Liver (tissue), 9 donors: ENCODE results near the gene BMS1. TPM values are rescaled to one million over a fixed set of nuclear protein-coding genes. Genes with fewer than 3 reads are reported as not detected.

Experiments used
- DNase-seq: peaks from one replicate; pipeline ENCODE4 v3.0.0-alpha.2; 2017; ENCODE audit warnings: low spot score
- H3K27ac ChIP-seq, 2 donors: one replicate each; pipeline ENCODE4 v1.7.0; 2013; ENCODE audit warnings: inconsistent platforms in 2 of 2, low read length in 2 of 2, control low read depth in 1 of 2, low read depth in 1 of 2, mild to moderate bottlenecking in 1 of 2
- H3K27me3 ChIP-seq, 4 donors: one replicate each; pipeline versions ENCODE4 v1.6.1 to v1.7.0; 2013; ENCODE audit warnings: low read length in 3 of 4, inconsistent platforms in 1 of 4, mild to moderate bottlenecking in 1 of 4, moderate library complexity in 1 of 4; ENCODE audit not compliant: control insufficient read depth in 4 of 4, insufficient read depth in 4 of 4
- H3K36me3 ChIP-seq, 4 donors: one replicate each; pipeline versions ENCODE4 v1.6.1 to v1.7.0; 2013; ENCODE audit warnings: low read length in 3 of 4, mild to moderate bottlenecking in 3 of 4, low read depth in 1 of 4, moderate library complexity in 1 of 4; ENCODE audit not compliant: control insufficient read depth in 4 of 4, insufficient read depth in 3 of 4
- H3K4me1 ChIP-seq, 4 donors: one replicate each; pipeline versions ENCODE4 v1.6.1 to v1.7.0; 2013; ENCODE audit warnings: low read length in 3 of 4, mild to moderate bottlenecking in 3 of 4, moderate library complexity in 1 of 4; ENCODE audit not compliant: control insufficient read depth in 4 of 4, insufficient read depth in 4 of 4
- H3K4me3 ChIP-seq, 3 donors: one replicate each; pipeline versions ENCODE4 v1.6.1 to v1.7.0; 2013; ENCODE audit warnings: low read length in 3 of 3, control low read depth in 1 of 3, low read depth in 1 of 3, mild to moderate bottlenecking in 1 of 3
- H3K9ac ChIP-seq, 2 donors: one replicate each; pipeline ENCODE4 v1.7.0; 2013; ENCODE audit warnings: low read length in 2 of 2, mild to moderate bottlenecking in 2 of 2, moderate library complexity in 2 of 2, control low read depth in 1 of 2, low read depth in 1 of 2
- H3K9me3 ChIP-seq, 4 donors: one replicate each; pipeline versions ENCODE4 v1.6.1 to v1.7.0; 2013; ENCODE audit warnings: low read length in 3 of 4; ENCODE audit not compliant: control insufficient read depth in 4 of 4
- CTCF ChIP-seq: fragments of 150-350 bp; IDR thresholded peaks from 2 replicates; pipeline ENCODE4 v1.5.1; 2017; ENCODE audit warnings: improper control_type of control experiment, low read depth, low read length; ENCODE audit not compliant: missing input control
- EGR1 ChIP-seq, 2 donors: IDR thresholded peaks; 2 replicates each; pipeline ENCODE4 v1.6.1; 2016 to 2018; ENCODE audit warnings: antibody characterized with exemption in 2 of 2, low read depth in 2 of 2
- FOXA1 ChIP-seq: IDR thresholded peaks from 2 replicates; pipeline ENCODE4 v1.6.1; 2016; ENCODE audit warnings: antibody characterized with exemption
- FOXA2 ChIP-seq: IDR thresholded peaks from 2 replicates; pipeline ENCODE4 v1.6.1; 2016; ENCODE audit warnings: antibody characterized with exemption
- GABPA ChIP-seq, 2 donors: IDR thresholded peaks in 1 of 2; conservative IDR thresholded peaks in 1 of 2; 2 replicates each; pipeline ENCODE4 v1.6.1; 2016; ENCODE audit warnings: antibody characterized with exemption in 2 of 2, mild to moderate bottlenecking in 1 of 2, moderate library complexity in 1 of 2
- HNF4A ChIP-seq, 2 donors: conservative IDR thresholded peaks; 2 replicates each; pipeline ENCODE4 v1.6.1; 2016; ENCODE audit warnings: antibody characterized with exemption in 2 of 2, mild to moderate bottlenecking in 2 of 2
- HNF4G ChIP-seq: IDR thresholded peaks from 2 replicates; pipeline ENCODE4 v1.6.1; 2016; ENCODE audit warnings: antibody characterized with exemption
- JUND ChIP-seq, 2 donors: IDR thresholded peaks; 2 replicates each; pipeline ENCODE4 v1.6.1; 2016; ENCODE audit warnings: antibody characterized with exemption in 2 of 2
- MAX ChIP-seq: IDR thresholded peaks from 2 replicates; pipeline ENCODE4 v1.6.1; 2016; ENCODE audit warnings: antibody characterized with exemption
- NR2F2 ChIP-seq: IDR thresholded peaks from 2 replicates; pipeline ENCODE4 v1.6.1; 2016; ENCODE audit warnings: antibody characterized with exemption
- RAD21 ChIP-seq, 2 donors: IDR thresholded peaks; 2 replicates each; pipeline ENCODE4 v1.6.1; 2016; ENCODE audit warnings: antibody characterized with exemption in 2 of 2, mild to moderate bottlenecking in 2 of 2
- RXRA ChIP-seq, 2 donors: IDR thresholded peaks; 2 replicates each; pipeline ENCODE4 v1.6.1; 2017 to 2018; ENCODE audit warnings: antibody characterized with exemption in 2 of 2, mild to moderate bottlenecking in 1 of 2
- SP1 ChIP-seq: IDR thresholded peaks from 2 replicates; pipeline ENCODE4 v1.6.1; 2018; ENCODE audit warnings: antibody characterized with exemption, mild to moderate bottlenecking
- TAF1 ChIP-seq: conservative IDR thresholded peaks from 2 replicates; pipeline ENCODE4 v1.6.1; 2016; ENCODE audit warnings: antibody characterized with exemption, mild to moderate bottlenecking
- YY1 ChIP-seq: IDR thresholded peaks from 2 replicates; pipeline ENCODE4 v1.6.1; 2016; ENCODE audit warnings: antibody characterized with exemption, mild to moderate bottlenecking
- WGBS: extraction: QIAGEN DNeasy Blood & Tissue Kit; methylation state at CpG from one replicate; pipeline ENCODE4 v1.1.7; 2013; 5-methylcytosine and 5-hydroxymethylcytosine counted together
- polyA plus RNA-seq, 2 donors: library from polyadenylated mRNA; stranded (reverse) in 1 of 2; unstranded in 1 of 2; fragments of 200-250 nt in 1 of 2; fragments of >200 nt in 1 of 2; fragmentation: Nextera tagmentation in 1 of 2; extraction: Ambion mirVana in 1 of 2; gene quantifications; one replicate each; pipeline versions ENCODE4 v1.2.1 to v1.2.3, GENCODE V29; 2013 to 2015
- total RNA-seq, 2 donors: library from RNA; depleted of rRNA; stranded (reverse); fragments of >200 nt; gene quantifications; one replicate each; pipeline ENCODE4 v1.2.3, GENCODE V29; 2014
- TF ChIP-seq, protein P1 (sequence below): IDR thresholded peaks from 2 replicates; pipeline ENCODE4 v1.6.1; 2016; ENCODE audit warnings: antibody characterized with exemption, mild to moderate bottlenecking
- TF ChIP-seq, protein P2 (sequence below): IDR thresholded peaks from 2 replicates; pipeline ENCODE4 v1.6.1; 2016; ENCODE audit warnings: antibody characterized with exemption
- TF ChIP-seq, protein P3 (sequence below): IDR thresholded peaks from 2 replicates; pipeline ENCODE4 v1.6.1; 2016; ENCODE audit warnings: antibody characterized with exemption
- donor health status: healthy.
- donor health status: healthy.
- donor health status: healthy.
- donor health status: healthy.
- donor health status: healthy.

The BMS1 gene
- total and polyA plus RNA-seq, 4 donors, result 3.6 to 10.4 (median 5.2) TPM

DNA sequence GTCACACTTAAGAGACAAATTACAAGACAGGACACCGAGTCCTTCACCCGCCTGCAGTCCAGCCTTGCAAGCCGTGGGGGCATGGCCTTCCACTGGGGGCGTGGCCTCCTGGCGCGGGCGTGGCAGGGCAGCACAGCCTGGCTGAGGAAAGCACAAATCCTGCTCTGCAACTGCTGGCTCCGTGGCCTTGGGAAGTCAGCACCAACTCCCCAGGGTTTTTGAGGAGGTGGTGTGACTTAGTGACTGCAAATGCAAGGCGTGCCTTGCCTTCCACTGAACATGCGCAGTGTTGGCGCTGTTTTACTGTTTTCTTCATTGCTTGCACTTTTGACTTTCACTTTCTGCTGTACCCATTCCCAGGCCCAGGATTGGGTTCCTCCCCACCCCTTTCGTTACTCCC is 12.9 kb upstream of the BMS1 start:
- peaks cover 0 to 7% (median 0%) of the 10 kb centered on the region in 4 donors for H3K9me3 ChIP-seq
- no peak overlapping the region for H3K27ac ChIP-seq
- WGBS, result 76% methylated on average over 12 of the region's 12 CpGs
- no peak overlapping the region for H3K4me3 ChIP-seq
- H3K4me1 ChIP-seq, result no peaks in the 10 kb centered on the region
- H3K9ac ChIP-seq, result no peak overlapping the region
- H3K27me3 ChIP-seq, result peaks cover 0 to 4% (median 0%) of the 10 kb centered on the region in 4 donors
- DNase-seq, result no peak
- no peaks in the 10 kb centered on the region for H3K36me3 ChIP-seq
- TF ChIP-seq FOXA1 (no peak), NR2F2 (no peak), HNF4A (conservative IDR thresholded peaks at IDR 0.05) (no peak), JUND (IDR thresholded peaks at IDR 0.05) (no peak), GABPA (IDR thresholded peaks at IDR 0.05 in 1 of 2, conservative IDR thresholded peaks at IDR 0.05 in 1 of 2) (no peak), HNF4G (no peak), YY1 (no peak), RXRA (IDR thresholded peaks at IDR 0.05) (no peak), EGR1 (IDR thresholded peaks at IDR 0.05; ENCODE audit: low read depth in 2 of 2) (no peak), MAX (no peak), CTCF (no peak), TAF1 (no peak), FOXA2 (no peak), SP1 (no peak), RAD21 (IDR thresholded peaks at IDR 0.05) (no peak)
- TF ChIP-seq, protein P1, sequence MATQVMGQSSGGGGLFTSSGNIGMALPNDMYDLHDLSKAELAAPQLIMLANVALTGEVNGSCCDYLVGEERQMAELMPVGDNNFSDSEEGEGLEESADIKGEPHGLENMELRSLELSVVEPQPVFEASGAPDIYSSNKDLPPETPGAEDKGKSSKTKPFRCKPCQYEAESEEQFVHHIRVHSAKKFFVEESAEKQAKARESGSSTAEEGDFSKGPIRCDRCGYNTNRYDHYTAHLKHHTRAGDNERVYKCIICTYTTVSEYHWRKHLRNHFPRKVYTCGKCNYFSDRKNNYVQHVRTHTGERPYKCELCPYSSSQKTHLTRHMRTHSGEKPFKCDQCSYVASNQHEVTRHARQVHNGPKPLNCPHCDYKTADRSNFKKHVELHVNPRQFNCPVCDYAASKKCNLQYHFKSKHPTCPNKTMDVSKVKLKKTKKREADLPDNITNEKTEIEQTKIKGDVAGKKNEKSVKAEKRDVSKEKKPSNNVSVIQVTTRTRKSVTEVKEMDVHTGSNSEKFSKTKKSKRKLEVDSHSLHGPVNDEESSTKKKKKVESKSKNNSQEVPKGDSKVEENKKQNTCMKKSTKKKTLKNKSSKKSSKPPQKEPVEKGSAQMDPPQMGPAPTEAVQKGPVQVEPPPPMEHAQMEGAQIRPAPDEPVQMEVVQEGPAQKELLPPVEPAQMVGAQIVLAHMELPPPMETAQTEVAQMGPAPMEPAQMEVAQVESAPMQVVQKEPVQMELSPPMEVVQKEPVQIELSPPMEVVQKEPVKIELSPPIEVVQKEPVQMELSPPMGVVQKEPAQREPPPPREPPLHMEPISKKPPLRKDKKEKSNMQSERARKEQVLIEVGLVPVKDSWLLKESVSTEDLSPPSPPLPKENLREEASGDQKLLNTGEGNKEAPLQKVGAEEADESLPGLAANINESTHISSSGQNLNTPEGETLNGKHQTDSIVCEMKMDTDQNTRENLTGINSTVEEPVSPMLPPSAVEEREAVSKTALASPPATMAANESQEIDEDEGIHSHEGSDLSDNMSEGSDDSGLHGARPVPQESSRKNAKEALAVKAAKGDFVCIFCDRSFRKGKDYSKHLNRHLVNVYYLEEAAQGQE, result no peak
- TF ChIP-seq, protein P2, sequence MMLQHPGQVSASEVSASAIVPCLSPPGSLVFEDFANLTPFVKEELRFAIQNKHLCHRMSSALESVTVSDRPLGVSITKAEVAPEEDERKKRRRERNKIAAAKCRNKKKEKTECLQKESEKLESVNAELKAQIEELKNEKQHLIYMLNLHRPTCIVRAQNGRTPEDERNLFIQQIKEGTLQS, result no peak
- TF ChIP-seq, protein P3, sequence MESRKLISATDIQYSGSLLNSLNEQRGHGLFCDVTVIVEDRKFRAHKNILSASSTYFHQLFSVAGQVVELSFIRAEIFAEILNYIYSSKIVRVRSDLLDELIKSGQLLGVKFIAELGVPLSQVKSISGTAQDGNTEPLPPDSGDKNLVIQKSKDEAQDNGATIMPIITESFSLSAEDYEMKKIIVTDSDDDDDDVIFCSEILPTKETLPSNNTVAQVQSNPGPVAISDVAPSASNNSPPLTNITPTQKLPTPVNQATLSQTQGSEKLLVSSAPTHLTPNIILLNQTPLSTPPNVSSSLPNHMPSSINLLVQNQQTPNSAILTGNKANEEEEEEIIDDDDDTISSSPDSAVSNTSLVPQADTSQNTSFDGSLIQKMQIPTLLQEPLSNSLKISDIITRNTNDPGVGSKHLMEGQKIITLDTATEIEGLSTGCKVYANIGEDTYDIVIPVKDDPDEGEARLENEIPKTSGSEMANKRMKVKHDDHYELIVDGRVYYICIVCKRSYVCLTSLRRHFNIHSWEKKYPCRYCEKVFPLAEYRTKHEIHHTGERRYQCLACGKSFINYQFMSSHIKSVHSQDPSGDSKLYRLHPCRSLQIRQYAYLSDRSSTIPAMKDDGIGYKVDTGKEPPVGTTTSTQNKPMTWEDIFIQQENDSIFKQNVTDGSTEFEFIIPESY, result no peak

- H3K9ac ChIP-seq, result no peak overlapping the region
- no peaks in the 10 kb centered on the region for H3K9me3 ChIP-seq
- WGBS, result 41% methylated on average over 1 of the region's 1 CpG
- no peak for DNase-seq
- H3K36me3 ChIP-seq, result no peaks in the 10 kb centered on the region
- H3K4me1 ChIP-seq, result peaks cover 0 to 2% (median under 1%) of the 10 kb centered on the region in 4 donors
- TF ChIP-seq HNF4A (conservative IDR thresholded peaks at IDR 0.05) (no peak), FOXA1 (no peak), RXRA (IDR thresholded peaks at IDR 0.05) (no peak), JUND (IDR thresholded peaks at IDR 0.05) (no peak), MAX (no peak), NR2F2 (no peak), FOXA2 (no peak), TAF1 (no peak), YY1 (no peak)
- TF ChIP-seq, protein P2, result no peak
- TF ChIP-seq, protein P3, result no peak
- no peak overlapping the region for H3K27ac ChIP-seq
- no peak overlapping the region for H3K4me3 ChIP-seq
- no peaks in the 10 kb centered on the region for H3K27me3 ChIP-seq
Observed at GRCh38 chr10:42776681-42777080, 5.9 kb upstream of the BMS1 start.
